Measurements from ENCODE around the gene RBM25.

The RBM25 gene

DNA sequence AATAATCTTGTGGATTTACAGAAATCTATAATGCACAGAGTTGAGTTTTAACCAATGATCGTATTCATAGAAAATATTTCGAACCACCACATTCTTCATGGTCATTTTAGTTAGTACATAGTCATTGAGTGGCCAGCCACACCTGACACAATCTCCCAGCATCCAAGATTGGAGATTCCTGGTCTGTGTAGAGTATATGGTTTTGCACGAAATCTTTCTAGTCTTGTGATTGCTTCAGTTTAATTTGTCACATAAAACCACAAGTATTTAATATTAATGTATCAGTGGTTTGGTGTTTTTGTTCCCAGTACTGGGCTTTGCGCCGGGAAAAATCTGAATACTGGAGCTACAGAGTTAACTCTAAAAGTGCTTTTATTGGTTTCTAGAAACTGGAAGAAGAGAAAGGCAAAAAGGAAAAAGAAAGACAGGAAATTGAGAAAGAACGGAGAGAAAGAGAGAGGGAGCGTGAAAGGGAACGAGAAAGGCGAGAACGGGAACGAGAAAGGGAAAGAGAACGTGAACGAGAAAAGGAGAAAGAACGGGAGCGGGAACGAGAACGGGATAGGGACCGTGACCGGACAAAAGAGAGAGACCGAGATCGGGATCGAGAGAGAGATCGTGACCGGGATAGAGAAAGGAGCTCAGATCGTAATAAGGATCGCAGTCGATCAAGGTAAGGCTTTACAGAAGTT lies 44.6 kb downstream of the RBM25 start:
- no peak for DNase-seq (ENCODE audit: low read depth)

DNA sequence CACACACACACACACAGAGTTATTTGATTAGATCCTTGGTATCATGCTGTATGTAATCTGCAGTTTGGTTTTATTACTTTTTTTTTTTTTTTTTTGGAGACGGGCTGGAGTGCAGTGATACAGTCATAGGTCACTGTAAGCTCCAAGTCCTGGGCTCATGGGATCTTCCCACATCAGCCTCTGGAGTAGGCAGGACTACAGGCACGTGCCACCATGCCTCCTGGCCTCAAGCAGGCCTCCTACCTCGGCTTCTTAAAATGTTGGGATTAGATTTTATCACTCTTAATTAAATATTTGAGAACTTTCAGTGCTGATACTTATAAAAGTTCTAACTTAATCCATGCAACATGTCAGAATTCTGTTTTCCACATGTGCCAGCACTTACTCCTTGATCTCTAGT lies 46.7 kb downstream of the RBM25 start:
- DNase-seq (ENCODE audit: low read depth): no peak

DNA sequence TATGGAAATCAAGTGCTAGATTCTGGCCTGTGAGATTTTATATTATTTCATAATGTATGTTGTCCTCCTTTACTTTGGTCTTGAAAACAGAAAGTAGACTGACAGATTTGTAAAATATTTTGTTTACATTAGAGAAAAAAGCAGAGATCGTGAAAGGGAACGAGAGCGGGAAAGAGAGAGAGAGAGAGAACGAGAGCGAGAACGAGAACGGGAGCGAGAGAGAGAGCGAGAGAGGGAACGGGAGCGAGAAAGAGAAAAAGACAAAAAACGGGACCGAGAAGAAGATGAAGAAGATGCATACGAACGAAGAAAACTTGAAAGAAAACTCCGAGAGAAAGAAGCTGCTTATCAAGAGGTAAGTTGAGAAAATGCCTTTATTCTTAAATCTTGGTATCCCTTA lies 47.4 kb downstream of the RBM25 start:
- no peak for DNase-seq (ENCODE audit: low read depth)

DNA sequence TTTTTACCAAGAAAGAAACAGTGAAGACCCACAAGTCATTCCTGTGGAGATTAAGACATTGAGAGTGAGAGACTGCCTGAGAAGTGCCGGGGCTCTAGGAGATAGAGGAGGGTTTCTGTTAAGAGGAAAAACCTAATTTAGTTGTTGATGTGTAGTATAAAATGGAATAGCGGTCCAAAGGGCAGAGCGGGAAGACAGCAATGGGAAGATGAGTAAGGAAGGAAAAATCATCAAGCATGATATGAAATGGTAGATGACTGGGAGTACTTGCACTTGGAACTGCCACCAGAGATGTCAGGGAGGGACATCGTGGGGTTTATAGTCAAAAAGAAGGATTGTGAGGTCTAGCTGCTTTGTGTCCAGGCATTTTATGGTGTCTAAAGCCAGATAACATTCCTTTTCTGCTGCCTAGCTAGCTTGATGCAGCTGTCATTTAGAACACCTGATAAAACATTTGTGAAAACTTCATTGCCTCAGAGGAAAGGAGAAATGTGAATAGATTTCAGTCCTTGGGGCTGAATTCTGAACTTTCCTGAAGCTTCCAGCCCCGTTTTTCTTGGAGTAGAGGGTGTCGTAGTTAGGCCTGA lies 57.8 kb downstream of the RBM25 start:
- no peak for DNase-seq (ENCODE audit: low read depth)

DNA sequence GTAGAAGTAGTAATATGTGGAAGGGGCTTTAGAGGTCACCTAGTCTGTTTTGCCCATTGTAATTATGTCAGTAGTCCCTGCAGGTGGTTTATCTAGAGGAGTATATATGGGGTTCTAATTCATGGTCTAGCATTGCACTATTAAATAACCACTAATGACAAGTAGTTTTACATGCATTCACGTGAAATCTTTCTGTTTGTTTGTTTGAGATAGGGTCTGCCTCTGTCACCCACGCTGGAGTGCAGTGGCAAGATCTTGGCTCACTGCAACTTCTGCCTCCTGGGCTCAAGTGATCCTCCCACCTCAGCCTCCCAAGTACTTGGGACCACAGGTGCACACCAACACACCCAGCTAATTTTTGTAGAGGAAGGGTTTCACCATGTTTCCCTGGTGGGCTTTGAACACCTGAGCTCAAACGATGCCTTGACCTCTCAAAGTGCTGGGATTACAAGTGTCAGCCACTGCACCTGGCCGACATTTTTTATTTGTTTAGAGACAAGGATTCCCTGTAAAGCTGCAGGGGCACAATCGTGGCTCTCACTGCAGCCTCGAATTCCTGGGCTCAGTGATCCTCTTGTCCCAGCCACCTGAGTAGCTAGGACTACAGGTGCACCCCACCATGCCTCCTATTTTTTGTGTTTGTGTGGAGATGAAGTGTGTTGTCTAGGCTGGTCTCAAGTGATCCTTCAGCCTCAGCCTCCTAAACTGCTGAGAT lies 66.0 kb downstream of the RBM25 start:
- no peak for DNase-seq (ENCODE audit: low read depth)

DNA sequence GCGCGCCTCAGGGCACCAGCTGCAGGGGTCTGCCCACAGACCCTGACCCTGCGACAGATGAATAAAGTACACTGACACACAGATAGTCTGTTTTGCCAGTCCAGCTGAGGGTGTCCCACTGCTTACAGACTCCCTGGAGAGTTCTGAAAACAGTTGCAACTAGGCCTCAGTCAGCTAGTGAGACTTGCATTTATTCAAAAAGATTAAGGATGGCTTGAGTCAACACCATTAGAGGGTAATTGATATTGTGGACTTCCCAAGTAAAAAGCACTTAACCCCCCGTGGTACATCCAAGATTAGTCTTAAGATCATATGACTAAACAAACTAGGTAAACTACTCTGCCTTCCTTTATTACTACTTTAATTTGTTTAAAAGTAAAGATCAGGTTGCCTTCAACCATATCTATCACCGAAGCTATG lies 66.8 kb downstream of the RBM25 start:
- no peak for DNase-seq (ENCODE audit: low read depth)

DNA sequence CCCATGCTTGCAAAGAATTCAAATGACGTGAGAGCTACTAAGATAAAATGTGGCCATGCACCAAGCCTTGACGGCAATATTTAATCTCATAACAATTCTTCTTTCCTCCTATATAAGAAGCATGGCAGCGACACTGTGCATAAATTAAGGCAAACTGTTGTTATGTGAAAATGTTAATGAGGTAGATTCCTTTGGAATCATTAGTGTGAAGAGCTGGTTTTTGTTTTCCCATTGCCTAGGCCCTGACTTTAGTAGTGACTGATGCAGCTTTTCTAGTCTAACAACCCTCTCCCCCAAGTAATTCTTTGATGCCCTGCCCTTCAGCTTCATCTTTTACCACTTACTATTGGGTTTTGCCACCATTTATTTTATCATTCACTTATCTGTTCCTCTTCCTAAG lies 67.4 kb downstream of the RBM25 start:
- no peak for DNase-seq (ENCODE audit: low read depth)

DNA sequence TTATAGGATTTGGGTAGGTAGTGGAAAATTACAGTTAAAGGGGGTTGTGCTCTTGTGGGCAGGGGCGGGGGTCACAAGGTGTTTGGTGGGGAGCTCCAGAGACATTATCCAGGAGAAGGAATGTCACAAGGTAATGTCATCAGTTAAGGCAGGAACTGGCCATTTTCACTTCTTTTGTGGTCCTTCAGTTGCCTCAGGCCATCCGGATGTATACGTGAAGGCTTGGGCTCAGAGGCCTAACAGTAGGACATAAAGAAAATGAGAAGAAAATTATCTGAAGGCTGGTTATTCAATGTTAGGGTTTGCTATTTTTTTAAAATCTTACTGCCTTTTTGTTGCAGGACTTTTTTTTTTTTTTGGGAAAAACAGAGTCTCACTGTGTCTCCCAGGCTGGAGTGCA lies 75.5 kb downstream of the RBM25 start:
- no peak for DNase-seq (ENCODE audit: low read depth)

DNA sequence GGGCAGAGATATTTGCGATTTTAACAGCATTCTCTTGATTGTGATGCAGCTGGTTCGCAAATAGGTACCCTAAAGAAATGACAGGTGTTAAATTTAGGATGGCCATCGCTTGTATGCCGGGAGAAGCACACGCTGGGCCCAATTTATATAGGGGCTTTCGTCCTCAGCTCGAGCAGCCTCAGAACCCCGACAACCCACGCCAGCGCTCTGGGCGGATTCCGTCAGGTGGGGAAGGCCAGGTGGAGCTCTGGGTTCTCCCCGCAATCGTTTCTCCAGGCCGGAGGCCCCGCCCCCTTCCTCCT lies 77.7 kb downstream of the RBM25 start:
- DNase-seq (ENCODE audit: low read depth): no peak

DNA sequence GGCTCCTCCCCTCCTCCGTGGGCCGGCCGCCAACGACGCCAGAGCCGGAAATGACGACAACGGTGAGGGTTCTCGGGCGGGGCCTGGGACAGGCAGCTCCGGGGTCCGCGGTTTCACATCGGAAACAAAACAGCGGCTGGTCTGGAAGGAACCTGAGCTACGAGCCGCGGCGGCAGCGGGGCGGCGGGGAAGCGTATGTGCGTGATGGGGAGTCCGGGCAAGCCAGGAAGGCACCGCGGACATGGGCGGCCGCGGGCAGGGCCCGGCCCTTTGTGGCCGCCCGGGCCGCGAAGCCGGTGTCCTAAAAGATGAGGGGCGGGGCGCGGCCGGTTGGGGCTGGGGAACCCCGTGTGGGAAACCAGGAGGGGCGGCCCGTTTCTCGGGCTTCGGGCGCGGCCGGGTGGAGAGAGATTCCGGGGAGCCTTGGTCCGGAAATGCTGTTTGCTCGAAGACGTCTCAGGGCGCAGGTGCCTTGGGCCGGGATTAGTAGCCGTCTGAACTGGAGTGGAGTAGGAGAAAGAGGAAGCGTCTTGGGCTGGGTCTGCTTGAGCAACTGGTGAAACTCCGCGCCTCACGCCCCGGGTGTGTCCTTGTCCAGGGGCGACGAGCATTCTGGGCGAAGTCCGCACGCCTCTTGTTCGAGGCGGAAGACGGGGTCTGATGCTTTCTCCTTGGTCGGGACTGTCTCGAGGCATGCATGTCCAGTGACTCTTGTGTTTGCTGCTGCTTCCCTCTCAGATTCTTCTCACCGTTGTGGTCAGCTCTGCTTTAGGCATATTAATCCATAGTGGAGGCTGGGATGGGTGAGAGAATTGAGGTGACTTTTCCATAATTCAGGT lies 78.3 kb downstream of the RBM25 start, which contains the start of gene PSEN1:
Gene PSEN1 (plus strand): TSS at position 121 of the 839 bp plus-strand sequence. CDS start 11,513 bp downstream, outside the sequence.
- peak; percentile 63 for DNase-seq (ENCODE audit: low read depth)

DNA sequence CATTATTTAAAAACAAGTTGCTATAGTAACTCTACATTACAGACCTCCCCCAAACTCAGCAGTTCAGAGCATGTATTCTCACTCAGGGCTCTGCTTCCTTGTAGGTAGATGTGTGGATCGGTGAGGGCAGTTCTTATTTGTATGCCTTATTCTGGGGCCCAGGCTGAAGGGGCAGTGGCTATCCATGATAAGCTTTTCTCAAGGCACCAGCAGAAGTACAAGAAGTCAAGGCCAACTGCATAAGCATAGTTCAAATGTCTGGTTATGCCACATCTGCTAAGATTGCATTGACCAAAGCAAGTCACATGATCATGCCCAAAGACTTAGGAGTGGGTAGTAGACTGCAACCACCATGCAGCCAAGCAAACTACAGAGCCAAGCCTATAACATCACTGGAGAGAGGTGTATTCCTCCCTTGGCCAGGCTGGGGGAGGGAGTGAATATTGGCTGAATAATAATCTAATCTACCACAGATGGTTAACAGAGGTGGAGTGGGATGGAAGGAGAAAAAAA lies 82.5 kb downstream of the RBM25 start:
- no peak for DNase-seq (ENCODE audit: low read depth)

DNA sequence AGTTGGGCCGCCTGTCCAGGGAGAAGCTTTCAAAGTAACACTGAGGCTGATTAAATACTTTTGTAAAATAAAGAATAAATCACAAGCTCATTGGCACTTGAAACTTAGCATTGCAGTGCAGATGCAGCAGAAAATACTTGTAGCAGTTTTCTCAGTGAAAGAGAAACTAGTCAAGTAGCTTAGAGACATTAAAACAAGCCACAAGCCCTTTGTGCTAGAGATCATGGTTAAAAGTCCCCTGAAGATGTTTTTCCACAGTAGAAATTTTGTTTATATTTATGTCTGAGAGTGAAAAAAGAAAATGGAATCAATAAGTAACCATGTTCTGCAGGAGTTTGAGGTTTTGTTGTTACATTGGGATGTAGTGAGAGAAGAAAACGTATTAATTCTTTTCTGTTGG lies 83.9 kb downstream of the RBM25 start:
- no peak for DNase-seq (ENCODE audit: low read depth)

DNA sequence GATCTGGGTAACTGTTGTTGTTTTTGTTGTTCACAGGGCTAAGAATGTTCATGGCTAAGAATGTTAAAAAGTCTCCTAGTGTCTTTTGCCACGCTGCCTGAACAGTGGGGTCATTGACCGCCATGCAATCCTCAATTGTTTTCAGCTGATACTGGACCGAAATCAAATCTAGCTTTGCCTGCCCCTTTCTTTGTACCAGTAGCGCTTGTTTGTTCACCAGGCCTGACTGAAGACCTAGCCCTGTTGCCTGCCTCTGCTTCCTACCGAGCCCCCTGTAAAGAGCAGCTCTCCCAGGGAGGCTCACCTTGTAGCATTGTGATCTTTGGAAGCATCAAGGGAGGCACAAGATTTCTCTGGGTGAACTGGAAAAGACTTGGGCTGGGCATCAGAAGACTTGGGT lies 84.7 kb downstream of the RBM25 start:
- no peak for DNase-seq (ENCODE audit: low read depth)

DNA sequence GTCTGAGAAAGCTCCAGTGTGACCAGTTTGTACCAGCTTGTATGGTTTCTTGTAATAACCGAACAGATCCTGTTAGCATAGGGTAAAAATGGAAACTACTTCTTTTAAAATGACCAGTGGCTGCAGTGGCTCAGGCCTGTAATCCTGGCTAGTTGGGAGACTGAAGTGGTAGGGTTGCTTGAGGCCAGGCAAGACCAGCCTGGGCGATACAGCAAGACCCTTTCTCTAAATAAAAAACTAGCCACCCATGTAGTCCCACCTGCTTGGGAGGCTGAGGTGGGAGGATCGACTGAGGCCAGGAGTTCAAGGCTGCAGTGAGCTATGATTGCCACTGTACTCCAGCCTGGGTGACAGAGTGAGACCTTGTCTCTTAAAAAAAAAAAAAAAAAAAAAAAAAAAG lies 85.3 kb downstream of the RBM25 start:
- DNase-seq (ENCODE audit: low read depth): no peak

DNA sequence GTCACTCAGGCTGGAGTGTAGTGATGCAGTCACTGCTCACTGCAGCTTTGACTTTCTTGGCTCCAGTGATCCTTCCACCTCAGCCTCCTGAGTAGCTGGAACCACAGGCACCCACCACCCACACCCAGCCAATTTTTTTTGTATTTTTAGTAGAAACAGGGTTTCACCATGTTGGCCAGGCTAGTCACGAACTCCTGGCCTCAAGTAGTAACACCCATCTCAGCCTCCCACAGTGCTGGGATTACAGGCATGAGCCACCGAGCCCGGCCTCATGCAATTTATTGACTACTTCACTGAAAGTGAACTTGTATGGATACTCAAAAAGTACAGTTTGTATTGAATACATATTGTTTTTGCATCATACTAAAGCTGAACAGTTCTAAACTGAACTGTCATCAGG lies 87.0 kb downstream of the RBM25 start:
- DNase-seq (ENCODE audit: low read depth): no peak

DNA sequence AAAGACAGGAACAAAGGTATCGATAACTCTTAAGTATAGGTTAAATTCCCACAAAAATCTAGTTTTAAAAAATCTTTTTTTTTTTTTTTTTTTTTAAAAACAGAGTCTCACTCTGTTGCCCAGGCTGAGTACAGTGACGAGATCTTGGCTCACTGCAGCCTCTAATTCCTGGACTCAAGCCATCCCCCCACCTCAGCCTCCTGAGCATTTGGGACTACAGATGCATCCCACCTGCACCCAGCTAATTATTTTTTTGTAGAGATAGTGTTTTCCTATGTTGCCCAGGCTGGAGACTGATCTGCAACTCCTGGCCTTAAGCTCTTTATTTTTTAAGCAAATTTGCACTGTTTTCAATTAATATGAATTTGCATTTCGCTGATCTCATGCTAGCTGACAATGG lies 87.8 kb downstream of the RBM25 start:
- DNase-seq (ENCODE audit: low read depth): no peak

DNA sequence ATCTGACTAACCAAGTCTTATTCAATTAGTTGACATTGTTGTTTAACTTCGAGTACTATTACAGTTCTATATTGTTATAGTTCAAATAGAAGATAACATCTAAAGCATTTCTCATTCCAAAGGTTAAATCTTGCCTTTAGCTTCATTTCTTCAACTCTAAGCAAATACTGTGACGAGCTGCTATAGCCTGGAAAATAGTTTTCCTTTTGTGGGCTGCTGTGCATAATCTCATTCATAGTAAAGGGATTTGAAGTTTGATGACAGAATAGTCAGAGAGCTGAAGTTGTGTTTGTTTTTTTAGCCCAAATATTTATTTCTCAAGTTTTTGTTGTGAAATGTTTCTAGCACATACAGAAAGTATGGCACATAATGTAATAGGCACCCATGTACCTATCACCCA lies 91.4 kb downstream of the RBM25 start:
- no peak for DNase-seq (ENCODE audit: low read depth)

DNA sequence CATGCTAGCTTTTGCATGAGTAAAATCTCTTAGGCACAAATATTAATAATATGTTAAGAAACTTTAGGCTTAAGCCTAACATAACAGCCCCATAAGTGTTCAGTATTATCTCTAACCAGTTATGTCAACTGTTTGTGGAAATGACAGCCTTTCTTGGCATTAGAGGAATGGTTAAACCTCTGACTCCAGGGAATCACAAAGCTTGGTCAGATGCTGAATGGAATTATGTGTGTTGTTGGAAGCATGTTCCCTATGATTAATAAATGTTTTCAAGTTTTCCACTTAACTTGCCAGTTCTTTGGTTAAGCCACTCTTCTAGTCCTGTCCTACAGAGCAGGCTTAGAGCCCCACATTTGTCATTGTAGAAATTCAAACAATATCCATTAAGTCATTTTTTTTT lies 94.9 kb downstream of the RBM25 start:
- DNase-seq (ENCODE audit: low read depth): no peak

DNA sequence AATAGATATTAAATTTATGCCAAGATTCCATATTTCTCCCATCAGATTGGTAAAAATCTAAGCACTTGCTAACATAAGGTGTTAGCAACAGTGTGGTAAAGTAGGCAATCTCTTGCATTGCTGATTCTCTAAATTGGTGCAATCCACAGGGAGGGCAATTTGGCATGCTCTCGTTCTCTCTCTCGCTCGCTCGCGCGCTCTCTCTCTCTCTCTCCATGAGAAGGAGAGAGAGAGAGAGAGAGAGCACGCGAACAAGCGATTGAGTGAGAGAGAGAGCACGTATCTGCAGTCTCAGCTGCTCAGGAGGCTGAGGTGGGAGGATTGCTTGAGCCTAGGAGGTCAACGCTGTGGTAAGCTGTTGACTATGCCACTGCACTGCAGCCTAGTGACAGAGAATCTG lies 103.9 kb downstream of the RBM25 start:
- DNase-seq (ENCODE audit: low read depth): no peak

DNA sequence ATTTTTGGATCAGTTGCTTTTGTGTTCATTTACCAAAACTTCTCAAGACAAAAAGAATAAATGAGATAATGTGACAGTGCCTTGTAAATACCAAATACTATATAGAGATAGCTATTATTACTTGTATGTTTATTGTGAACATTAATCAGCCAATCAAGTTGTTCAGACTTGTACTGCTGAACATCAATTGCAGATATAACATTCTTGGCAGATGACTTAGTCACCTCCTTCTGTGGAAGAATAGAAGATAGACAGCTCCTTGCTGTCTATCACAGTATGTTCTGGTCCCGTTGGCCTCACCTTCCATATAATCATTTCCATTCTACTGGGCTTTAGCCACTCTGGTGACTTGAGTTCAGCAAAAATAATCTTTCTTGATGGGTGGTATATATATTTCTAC lies 108.1 kb downstream of the RBM25 start:
- DNase-seq (ENCODE audit: low read depth): no peak

DNA sequence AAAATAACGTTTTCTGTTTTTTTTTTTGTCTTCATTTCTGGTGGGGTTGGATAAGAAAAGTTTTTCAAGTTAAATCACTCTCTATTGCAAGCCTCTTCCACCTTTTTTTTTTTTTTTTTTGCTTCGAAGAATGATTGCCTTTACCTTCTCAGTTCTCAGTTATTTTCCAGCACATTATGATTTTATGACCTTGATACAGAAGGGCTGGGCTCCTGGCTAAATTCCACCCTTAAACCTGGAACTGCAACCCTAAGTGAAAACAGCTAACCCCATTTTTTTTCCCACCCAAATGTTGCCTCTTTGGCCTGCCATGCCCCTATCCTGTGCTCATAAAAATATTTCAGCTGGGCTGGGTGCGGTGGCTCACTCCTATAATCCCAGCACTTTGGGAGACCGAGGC lies 109.4 kb downstream of the RBM25 start:
- no peak for DNase-seq (ENCODE audit: low read depth)

DNA sequence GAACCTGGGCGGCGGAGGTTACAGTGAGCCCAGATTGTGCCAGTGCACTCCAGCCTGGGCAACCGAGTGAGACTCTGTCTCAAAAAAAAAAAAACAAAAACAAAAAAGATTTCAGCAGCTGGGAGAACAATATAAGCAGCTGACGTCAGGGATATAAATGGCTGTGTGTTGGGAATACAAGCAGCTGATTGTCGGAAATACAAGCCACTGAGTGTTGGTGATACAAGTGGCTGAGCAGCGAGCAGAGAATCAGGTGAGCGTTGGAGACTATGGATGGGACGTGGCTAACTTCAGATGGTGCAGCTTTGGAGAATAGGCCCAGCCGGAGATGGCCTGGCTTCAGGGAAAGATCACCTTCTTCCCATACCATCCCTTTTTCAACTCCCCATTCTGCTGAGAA lies 109.9 kb downstream of the RBM25 start:
- DNase-seq (ENCODE audit: low read depth): no peak

DNA sequence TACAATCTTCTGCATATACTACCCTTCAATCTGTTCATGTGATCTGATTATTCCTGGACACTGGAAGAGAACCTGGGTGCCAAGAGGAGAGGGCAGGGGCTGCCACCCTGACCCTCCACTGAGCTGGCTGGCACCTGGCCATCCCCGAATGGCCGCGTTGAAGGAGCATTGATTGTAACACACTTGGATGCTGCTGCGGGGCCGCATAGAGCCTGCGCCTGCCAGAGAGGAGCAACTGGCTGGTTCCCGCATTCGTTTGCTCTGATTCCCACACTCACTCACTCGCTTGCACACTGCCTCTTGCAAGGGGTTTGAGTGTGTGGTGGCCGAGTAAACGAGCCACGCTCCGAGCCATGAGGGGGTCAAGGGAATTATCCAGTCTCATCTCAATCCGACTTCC lies 110.4 kb downstream of the RBM25 start:
- DNase-seq (ENCODE audit: low read depth): no peak

All from HS-5 (cell line).